A549 (cell line): ENCODE measurements around the gene UNC5B. TPM values are rescaled to one million over a fixed set of nuclear protein-coding genes. Genes with fewer than 3 reads are reported as not detected.

Experiments used
- ATAC-seq, 2 experiments: fragments of 200-7000 bp in 1 of 2; fragments of >200 bp in 1 of 2; cut with Nextera tagmentation in 1 of 2; cut with Tn5 transposase in 1 of 2; 3 replicates each; pipeline versions ENCODE4 v1.8.0 to v1.9.1; 2018 to 2020; ENCODE audit warnings: mild to moderate bottlenecking in 1 of 2, moderate library complexity in 1 of 2
- CTCF ChIA-PET: fragments of 300-600 bp; sonication (Branson Sonifier 250); formaldehyde crosslinking; extraction: SDS; loops from one replicate; lab custom pipeline; 2021; ENCODE audit warnings: antibody characterized with exemption, inconsistent platforms; lab: Yijun Ruan, JAX
- POLR2A ChIA-PET: fragments of 350-600 bp; formaldehyde crosslinking; extraction: SDS; loops from one replicate; lab custom pipeline; 2021; ENCODE audit warnings: antibody characterized with exemption, inconsistent platforms; lab: Yijun Ruan, JAX
- DNase-seq, 2 experiments: peaks; one replicate each; pipeline versions ENCODE4 v3.0.0 to v3.0.0-alpha.2; 2011 to 2016; ENCODE audit warnings: low read depth in 1 of 2, low spot score in 1 of 2
- FAIRE-seq: peaks from 2 replicates; lab custom pipeline; 2011; peaks lifted over from hg19 to GRCh38; lab: Jason Lieb, UNC
- H3K27ac ChIP-seq, 2 experiments: fragments of >200 bp; sonication (Bioruptor Twin); formaldehyde crosslinking; 3 replicates each; pipeline ENCODE4 v1.5.1; 2016 to 2017
- H3K4me1 ChIP-seq: fragments of >200 bp; sonication (Bioruptor Twin); formaldehyde crosslinking; 3 replicates; pipeline ENCODE4 v1.6.1; 2016
- H3K4me2 ChIP-seq: fragments of >200 bp; sonication (Bioruptor Twin); formaldehyde crosslinking; 3 replicates; pipeline ENCODE4 v1.6.1; 2016
- H3K4me3 ChIP-seq: fragments of >200 bp; sonication (Bioruptor Twin); formaldehyde crosslinking; 3 replicates; pipeline ENCODE4 v1.5.1; 2016
- H3K9me3 ChIP-seq: fragments of >200 bp; sonication (Bioruptor Twin); formaldehyde crosslinking; 3 replicates; pipeline ENCODE4 v1.6.1; 2016
- BCL3 ChIP-seq: fragments of >200 bp; sonication (Bioruptor Twin); formaldehyde crosslinking; IDR thresholded peaks from 3 replicates; pipeline ENCODE4 v1.6.1; 2016
- CBX8 ChIP-seq: fragments of 200-600 bp; sonication (generic); IDR thresholded peaks from 2 replicates; pipeline ENCODE4 v1.6.1; 2016
- CEBPB ChIP-seq, 2 experiments: fragments of >200 bp in 1 of 2; sonication (Bioruptor Twin) in 1 of 2; formaldehyde crosslinking in 1 of 2; IDR thresholded peaks; 2 replicates each; pipeline ENCODE4 v1.6.1; 2012 to 2016
- CHD2 ChIP-seq: fragments of 150-350 bp; IDR thresholded peaks from 2 replicates; pipeline ENCODE4 v1.6.1; 2014; ENCODE audit warnings: low read length; ENCODE audit not compliant: partially characterized antibody
- EHF ChIP-seq: fragments of 250-450 bp; sonication (Bioruptor Pico); IDR thresholded peaks from 2 replicates; pipeline ENCODE4 v1.5.0; 2020; ENCODE audit warnings: mild to moderate bottlenecking
- EP300 ChIP-seq, 2 experiments: fragments of >200 bp; sonication (Bioruptor Twin); formaldehyde crosslinking; IDR thresholded peaks; 2 replicates in 1 of 2; 3 replicates in 1 of 2; pipeline ENCODE4 v1.6.1; 2016 to 2017
- FOXS1 ChIP-seq: fragments of 250-450 bp; sonication (Bioruptor Pico); IDR thresholded peaks from 2 replicates; pipeline ENCODE4 v1.5.0; 2020; ENCODE audit warnings: mild to moderate bottlenecking, moderate library complexity
- GATA3 ChIP-seq: IDR thresholded peaks from 2 replicates; pipeline ENCODE4 v1.6.1; 2012; ENCODE audit warnings: borderline replicate concordance
- HDAC2 ChIP-seq: fragments of 200-600 bp; sonication (generic); IDR thresholded peaks from 2 replicates; pipeline ENCODE4 v1.6.1; 2016
- HOXA7 ChIP-seq: fragments of 250-450 bp; sonication (Bioruptor Pico); IDR thresholded peaks from 2 replicates; pipeline ENCODE4 v1.5.0; 2020; ENCODE audit warnings: mild to moderate bottlenecking, moderate library complexity
- HOXB13 ChIP-seq: fragments of 250-450 bp; sonication (Bioruptor Pico); IDR thresholded peaks from 2 replicates; pipeline ENCODE4 v1.5.0; 2020; ENCODE audit warnings: low read depth, mild to moderate bottlenecking, moderate library complexity
- JUN ChIP-seq, 2 experiments: fragments of >200 bp; sonication (Bioruptor Twin); formaldehyde crosslinking; IDR thresholded peaks; 2 replicates in 1 of 2; 3 replicates in 1 of 2; pipeline ENCODE4 v1.6.1; 2016 to 2017
- KDM5A ChIP-seq: fragments of 200-600 bp; sonication (generic); IDR thresholded peaks from 2 replicates; pipeline ENCODE4 v1.6.1; 2016; ENCODE audit warnings: antibody characterized with exemption, mild to moderate bottlenecking
- MAFK ChIP-seq: fragments of 450-650 bp; IDR thresholded peaks from 2 replicates; pipeline ENCODE4 v1.6.1; 2014; ENCODE audit not compliant: partially characterized antibody
- MAZ ChIP-seq: fragments of 150-350 bp; IDR thresholded peaks from 2 replicates; pipeline ENCODE4 v1.6.1; 2014; ENCODE audit warnings: antibody characterized with exemption, low read depth, low read length, borderline replicate concordance
- MYC ChIP-seq: IDR thresholded peaks from 2 replicates; pipeline ENCODE4 v1.6.1; 2012; ENCODE audit warnings: mild to moderate bottlenecking, inconsistent platforms, low read length, improper control_type of control experiment, borderline replicate concordance
- NR3C1 ChIP-seq: fragments of >200 bp; sonication (Bioruptor Twin); formaldehyde crosslinking; IDR thresholded peaks from 3 replicates; pipeline ENCODE4 v1.6.1; 2017
- PHF8 ChIP-seq: fragments of 200-600 bp; sonication (generic); IDR thresholded peaks from 2 replicates; pipeline ENCODE4 v1.6.1; 2016; ENCODE audit warnings: low read depth, mild to moderate bottlenecking, antibody characterized with exemption, moderate library complexity, borderline replicate concordance
- POLR2AphosphoS2 ChIP-seq: conservative IDR thresholded peaks from 2 replicates; pipeline ENCODE4 v1.6.1; 2012; ENCODE audit warnings: low read length, improper control_type of control experiment, inconsistent platforms
- RAD21 ChIP-seq, 2 experiments: fragments of >200 bp in 1 of 2; sonication (Bioruptor Twin) in 1 of 2; formaldehyde crosslinking in 1 of 2; IDR thresholded peaks in 1 of 2; conservative IDR thresholded peaks in 1 of 2; 2 replicates in 1 of 2; 3 replicates in 1 of 2; pipeline ENCODE4 v1.6.1; 2012 to 2018; ENCODE audit warnings: inconsistent platforms in 1 of 2
- RFX5 ChIP-seq: fragments of 450-650 bp; IDR thresholded peaks from 2 replicates; pipeline ENCODE4 v1.7.1; 2014; ENCODE audit warnings: antibody characterized with exemption, mild to moderate bottlenecking, moderate library complexity
- SMC3 ChIP-seq: fragments of >200 bp; sonication (Bioruptor Twin); formaldehyde crosslinking; IDR thresholded peaks from 3 replicates; pipeline ENCODE4 v1.6.1; 2018; ENCODE audit warnings: inconsistent platforms
- SREBF2 ChIP-seq: fragments of 450-650 bp; IDR thresholded peaks from 2 replicates; pipeline ENCODE4 v1.6.1; 2014; ENCODE audit warnings: mild to moderate bottlenecking, moderate library complexity
- TFCP2L1 ChIP-seq: fragments of 250-450 bp; sonication (Bioruptor Pico); IDR thresholded peaks from 2 replicates; pipeline ENCODE4 v1.5.0; 2021; ENCODE audit warnings: mild to moderate bottlenecking
- ZFP36 ChIP-seq: fragments of 450-650 bp; IDR thresholded peaks from 2 replicates; pipeline ENCODE4 v1.6.1; 2014; ENCODE audit warnings: borderline replicate concordance; ENCODE audit not compliant: partially characterized antibody
- ZSCAN20 ChIP-seq: fragments of 250-450 bp; sonication (Bioruptor Pico); IDR thresholded peaks from 2 replicates; pipeline ENCODE4 v1.8.0; 2022; ENCODE audit warnings: mild to moderate bottlenecking, moderate library complexity
- WGBS: methylation state at CpG from one replicate; pipeline ENCODE4 v1.1.6; 2017; ENCODE audit errors: missing lambda C conversion rate; 5-methylcytosine and 5-hydroxymethylcytosine counted together
- polyA plus RNA-seq, 4 experiments: library from polyadenylated mRNA; depleted of rRNA in 3 of 4; stranded (reverse); fragments of >200 nt; fragmentation: RNase III in 1 of 4; extraction: RNeasy Plus Mini Kit Qiagen cat#74134 plus additional on column Dnase treatment in 1 of 4; gene quantifications; 2 replicates in 3 of 4; 3 replicates in 1 of 4; pipeline ENCODE4 v1.2.3, GENCODE V29; 2011 to 2017
- TF ChIP-seq, protein P1 (sequence below): IDR thresholded peaks from 2 replicates; pipeline ENCODE4 v1.6.1; 2012
- TF ChIP-seq, protein P2 (sequence below): fragments of 450-650 bp; IDR thresholded peaks from 2 replicates; pipeline ENCODE4 v1.6.1; 2014; ENCODE audit warnings: antibody characterized with exemption
- TF ChIP-seq, protein P3 (sequence below): fragments of 150-350 bp; IDR thresholded peaks from 2 replicates; pipeline ENCODE4 v1.6.1; 2014; ENCODE audit warnings: low read depth, mild to moderate bottlenecking, low read length
- TF ChIP-seq, protein P4 (sequence below): fragments of >200 bp; sonication (Bioruptor Twin); formaldehyde crosslinking; IDR thresholded peaks from 3 replicates; pipeline ENCODE4 v1.5.1; 2016

Gene UNC5B
- polyA plus RNA-seq, 2 of the 4 experiments (the other 2 are of a cell fraction): 0.14 to 1.0 TPM

- ChIA-PET POLR2A (no interaction called here), CTCF (interaction anchor here (1.0 to 2.3 kb wide), 5 partner anchors 10 to 276 kb away, joined by 3 to 6 read pairs (median 3); no protein-coding TSS in a partner anchor)
- Histone ChIP-seq H3K27ac (no peak overlapping the region), H3K9me3 (no peaks in the 10 kb centered on the region), H3K4me1 (no peaks in the 10 kb centered on the region), H3K4me2 (no peak overlapping the region), H3K4me3 (no peak overlapping the region)
- 79% methylated on average over 3 of the region's 3 CpGs for WGBS
- no peak for TF ChIP-seq JUN (IDR thresholded peaks at IDR 0.05)
- TF ChIP-seq POLR2AphosphoS2: no peak
- no peak for TF ChIP-seq HDAC2
- no peak for TF ChIP-seq SREBF2
- no peak for TF ChIP-seq CEBPB (IDR thresholded peaks at IDR 0.05)
- no peak for TF ChIP-seq PHF8
- no peak for TF ChIP-seq HOXB13
- no peak for TF ChIP-seq TFCP2L1 (CRISPR knock-in tag)
- TF ChIP-seq RAD21 (conservative IDR thresholded peaks at IDR 0.05 in 1 of 2, IDR thresholded peaks at IDR 0.05 in 1 of 2): no peak
- TF ChIP-seq, protein P1, sequence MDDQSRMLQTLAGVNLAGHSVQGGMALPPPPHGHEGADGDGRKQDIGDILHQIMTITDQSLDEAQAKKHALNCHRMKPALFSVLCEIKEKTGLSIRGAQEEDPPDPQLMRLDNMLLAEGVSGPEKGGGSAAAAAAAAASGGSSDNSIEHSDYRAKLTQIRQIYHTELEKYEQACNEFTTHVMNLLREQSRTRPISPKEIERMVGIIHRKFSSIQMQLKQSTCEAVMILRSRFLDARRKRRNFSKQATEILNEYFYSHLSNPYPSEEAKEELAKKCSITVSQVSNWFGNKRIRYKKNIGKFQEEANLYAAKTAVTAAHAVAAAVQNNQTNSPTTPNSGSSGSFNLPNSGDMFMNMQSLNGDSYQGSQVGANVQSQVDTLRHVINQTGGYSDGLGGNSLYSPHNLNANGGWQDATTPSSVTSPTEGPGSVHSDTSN: no peak
- TF ChIP-seq, protein P2, sequence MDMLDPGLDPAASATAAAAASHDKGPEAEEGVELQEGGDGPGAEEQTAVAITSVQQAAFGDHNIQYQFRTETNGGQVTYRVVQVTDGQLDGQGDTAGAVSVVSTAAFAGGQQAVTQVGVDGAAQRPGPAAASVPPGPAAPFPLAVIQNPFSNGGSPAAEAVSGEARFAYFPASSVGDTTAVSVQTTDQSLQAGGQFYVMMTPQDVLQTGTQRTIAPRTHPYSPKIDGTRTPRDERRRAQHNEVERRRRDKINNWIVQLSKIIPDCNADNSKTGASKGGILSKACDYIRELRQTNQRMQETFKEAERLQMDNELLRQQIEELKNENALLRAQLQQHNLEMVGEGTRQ: no peak
- TF ChIP-seq GATA3: no peak
- no peak for TF ChIP-seq ZFP36
- no peak for TF ChIP-seq FOXS1
- TF ChIP-seq EHF (CRISPR knock-in tag): no peak
- no peak for TF ChIP-seq MYC
- TF ChIP-seq MAZ: no peak
- no peak for TF ChIP-seq CHD2
- ATAC-seq: no peak
- FAIRE-seq: no peak
- DNase-seq: no peak
Measured at GRCh38 chr10:71179382-71179781, 33.0 kb upstream of the UNC5B start.

GRCh38 chr10:71184421-71184820 lies 27.9 kb upstream of the UNC5B start:
- Histone ChIP-seq H3K4me2 (no peak overlapping the region), H3K4me3 (no peak overlapping the region), H3K4me1 (no peaks in the 10 kb centered on the region), H3K9me3 (no peaks in the 10 kb centered on the region), H3K27ac (no peak overlapping the region)
- TF ChIP-seq CBX8 (no peak), MAFK (no peak), POLR2AphosphoS2 (no peak), EHF (CRISPR knock-in tag) (no peak), HOXA7 (CRISPR knock-in tag) (no peak), TFCP2L1 (CRISPR knock-in tag) (no peak), RAD21 (conservative IDR thresholded peaks at IDR 0.05 in 1 of 2, IDR thresholded peaks at IDR 0.05 in 1 of 2) (no peak), ZSCAN20 (CRISPR knock-in tag) (no peak), NR3C1 (no peak), BCL3 (no peak), SREBF2 (no peak), RFX5 (no peak), EP300 (IDR thresholded peaks at IDR 0.05) (no peak), KDM5A (no peak), SMC3 (no peak)
- TF ChIP-seq, protein P3, sequence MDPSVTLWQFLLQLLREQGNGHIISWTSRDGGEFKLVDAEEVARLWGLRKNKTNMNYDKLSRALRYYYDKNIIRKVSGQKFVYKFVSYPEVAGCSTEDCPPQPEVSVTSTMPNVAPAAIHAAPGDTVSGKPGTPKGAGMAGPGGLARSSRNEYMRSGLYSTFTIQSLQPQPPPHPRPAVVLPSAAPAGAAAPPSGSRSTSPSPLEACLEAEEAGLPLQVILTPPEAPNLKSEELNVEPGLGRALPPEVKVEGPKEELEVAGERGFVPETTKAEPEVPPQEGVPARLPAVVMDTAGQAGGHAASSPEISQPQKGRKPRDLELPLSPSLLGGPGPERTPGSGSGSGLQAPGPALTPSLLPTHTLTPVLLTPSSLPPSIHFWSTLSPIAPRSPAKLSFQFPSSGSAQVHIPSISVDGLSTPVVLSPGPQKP: no peak
- TF ChIP-seq, protein P4, sequence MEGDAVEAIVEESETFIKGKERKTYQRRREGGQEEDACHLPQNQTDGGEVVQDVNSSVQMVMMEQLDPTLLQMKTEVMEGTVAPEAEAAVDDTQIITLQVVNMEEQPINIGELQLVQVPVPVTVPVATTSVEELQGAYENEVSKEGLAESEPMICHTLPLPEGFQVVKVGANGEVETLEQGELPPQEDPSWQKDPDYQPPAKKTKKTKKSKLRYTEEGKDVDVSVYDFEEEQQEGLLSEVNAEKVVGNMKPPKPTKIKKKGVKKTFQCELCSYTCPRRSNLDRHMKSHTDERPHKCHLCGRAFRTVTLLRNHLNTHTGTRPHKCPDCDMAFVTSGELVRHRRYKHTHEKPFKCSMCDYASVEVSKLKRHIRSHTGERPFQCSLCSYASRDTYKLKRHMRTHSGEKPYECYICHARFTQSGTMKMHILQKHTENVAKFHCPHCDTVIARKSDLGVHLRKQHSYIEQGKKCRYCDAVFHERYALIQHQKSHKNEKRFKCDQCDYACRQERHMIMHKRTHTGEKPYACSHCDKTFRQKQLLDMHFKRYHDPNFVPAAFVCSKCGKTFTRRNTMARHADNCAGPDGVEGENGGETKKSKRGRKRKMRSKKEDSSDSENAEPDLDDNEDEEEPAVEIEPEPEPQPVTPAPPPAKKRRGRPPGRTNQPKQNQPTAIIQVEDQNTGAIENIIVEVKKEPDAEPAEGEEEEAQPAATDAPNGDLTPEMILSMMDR: no peak
- ATAC-seq (no peak), DNase-seq (no peak), FAIRE-seq (no peak)
- POLR2A ChIA-PET: no interaction called here
- WGBS: 56% methylated on average over 5 of the region's 6 CpGs
- CTCF ChIA-PET: interaction anchor here (1.1 to 1.2 kb wide), 2 partner anchors 21 to 35 kb away, joined by 3 read pairs; no protein-coding TSS in a partner anchor
